HepG2 (cell line): Measurements from ENCODE around the gene NAE1. TPM values are rescaled to one million over a fixed set of nuclear protein-coding genes. Genes with fewer than 3 reads are reported as not detected.

Source experiments
- AGO1 ChIP-seq: fragments of 200-400 bp; formaldehyde crosslinking; IDR thresholded peaks from 2 replicates; pipeline ENCODE4 v1.6.1; 2017; ENCODE audit warnings: mild to moderate bottlenecking, low read depth, low read length, moderate library complexity; ENCODE audit not compliant: poor library complexity, severe bottlenecking
- ARNTL ChIP-seq: sonication (generic); formaldehyde crosslinking; IDR thresholded peaks from 2 replicates; pipeline ENCODE4 v1.4.0; 2020; ENCODE audit warnings: mild to moderate bottlenecking, missing genetic modification reagents
- BCLAF1 ChIP-seq: fragments of 450-650 bp; IDR thresholded peaks from 2 replicates; pipeline ENCODE4 v1.6.1; 2017; ENCODE audit warnings: mild to moderate bottlenecking
- E2F5 ChIP-seq: sonication (generic); formaldehyde crosslinking; conservative IDR thresholded peaks from 2 replicates; pipeline ENCODE4 v1.4.0; 2020; ENCODE audit warnings: missing genetic modification reagents
- GMEB2 ChIP-seq: IDR thresholded peaks from 2 replicates; pipeline ENCODE4 v1.6.1; 2016; ENCODE audit warnings: missing biosample characterization, missing genetic modification reagents, low read depth
- MZF1 ChIP-seq: sonication (generic); formaldehyde crosslinking; IDR thresholded peaks from 2 replicates; pipeline ENCODE4 v1.8.1; 2023; ENCODE audit warnings: mild to moderate bottlenecking, missing genetic modification reagents, borderline replicate concordance
- RAD51 ChIP-seq: fragments of 450-650 bp; IDR thresholded peaks from 2 replicates; pipeline ENCODE4 v1.6.1; 2016; ENCODE audit warnings: borderline replicate concordance
- REPIN1 ChIP-seq: sonication (generic); formaldehyde crosslinking; IDR thresholded peaks from 2 replicates; pipeline ENCODE4 v1.8.0; 2022; ENCODE audit warnings: missing genetic modification reagents, low read depth, mild to moderate bottlenecking, borderline replicate concordance
- TBX2 ChIP-seq: sonication (generic); formaldehyde crosslinking; IDR thresholded peaks from 2 replicates; pipeline ENCODE4 v1.5.0; 2020; ENCODE audit warnings: missing genetic modification reagents, mild to moderate bottlenecking, borderline replicate concordance
- TEAD2 ChIP-seq: sonication (generic); formaldehyde crosslinking; IDR thresholded peaks from 2 replicates; pipeline ENCODE4 v1.9.0; 2021; ENCODE audit warnings: missing genetic modification reagents
- ZBTB49 ChIP-seq: sonication (generic); formaldehyde crosslinking; IDR thresholded peaks from 2 replicates; pipeline ENCODE4 v1.4.0; 2020; ENCODE audit warnings: missing genetic modification reagents, borderline replicate concordance
- ZNF282 ChIP-seq: fragments of 450-650 bp; IDR thresholded peaks from 2 replicates; pipeline ENCODE4 v1.6.1; 2018; ENCODE audit not compliant: partially characterized antibody
- ZNF503 ChIP-seq: sonication (generic); formaldehyde crosslinking; IDR thresholded peaks from 2 replicates; pipeline ENCODE4 v1.4.0; 2020; ENCODE audit warnings: missing genetic modification reagents
- ZNF543 ChIP-seq: sonication (generic); formaldehyde crosslinking; IDR thresholded peaks from 2 replicates; pipeline ENCODE4 v1.4.0; 2020; ENCODE audit warnings: mild to moderate bottlenecking, missing genetic modification reagents
- ZNF557 ChIP-seq: sonication (generic); formaldehyde crosslinking; IDR thresholded peaks from 2 replicates; pipeline ENCODE4 v1.4.0; 2020; ENCODE audit warnings: missing genetic modification reagents
- ZNF713 ChIP-seq: sonication (generic); formaldehyde crosslinking; IDR thresholded peaks from 2 replicates; pipeline ENCODE4 v1.4.0; 2020; ENCODE audit warnings: mild to moderate bottlenecking, missing genetic modification reagents
- ZNF788 ChIP-seq: sonication (generic); formaldehyde crosslinking; IDR thresholded peaks from 2 replicates; pipeline ENCODE4 v1.5.0; 2020; ENCODE audit warnings: mild to moderate bottlenecking, missing genetic modification reagents, borderline replicate concordance
- ZNF83 ChIP-seq: sonication (generic); formaldehyde crosslinking; IDR thresholded peaks from 2 replicates; pipeline ENCODE4 v1.4.0; 2020; ENCODE audit warnings: missing genetic modification reagents, mild to moderate bottlenecking, borderline replicate concordance
- polyA plus RNA-seq, 8 experiments: library from polyadenylated mRNA; depleted of rRNA in 3 of 8; stranded (reverse) in 7 of 8; unstranded in 1 of 8; fragments of >200 nt; fragmentation: Illumina TruSeq in 4 of 8; extraction: Trizol in 4 of 8; gene quantifications; 2 replicates each; pipeline versions ENCODE4 v1.2.1 to v1.2.3, GENCODE V29; 2011 to 2016; ENCODE audit warnings: low read depth in 4 of 8, missing spikeins in 1 of 8, mixed read lengths in 1 of 8; ENCODE audit not compliant: insufficient read depth in 1 of 8
- total RNA-seq, 5 experiments: library from RNA; depleted of rRNA; stranded (reverse); fragments of >200 nt; fragmentation: Illumina TruSeq; extraction: Trizol; gene quantifications; 2 replicates each; pipeline ENCODE4 v1.2.3, GENCODE V29; 2016; ENCODE audit warnings: low read depth in 1 of 5

NAE1 gene
- total and polyA plus RNA-seq, 2 of the 13 experiments (the other 11 are each of a cell fraction or from before 2014, with no cell fraction given), result 95.7 to 206 TPM

GRCh38 chr16:66830422-66831404, at the start of gene NAE1 (continued):
- TF ChIP-seq ZNF503, result peak; percentile 95
- peak; percentile 55 for TF ChIP-seq AGO1
- TF ChIP-seq ZNF713 (CRISPR knock-in tag), result no peak
- TF ChIP-seq TBX2 (CRISPR knock-in tag), result peak; percentile 86
- peak; percentile 89 for TF ChIP-seq REPIN1 (CRISPR knock-in tag)
- TF ChIP-seq ZBTB49 (CRISPR knock-in tag), result no peak
- TF ChIP-seq BCLAF1, result no peak
- 0 out of 2 replicates have a peak, but pooled peaks have one; percentile 6 for TF ChIP-seq GMEB2
- no peak; the same call in 1 of the 2 replicates for TF ChIP-seq ZNF83 (CRISPR knock-in tag)
- TF ChIP-seq ZNF543 (CRISPR knock-in tag), result peak; percentile 84; the same call in 1 of the 2 replicates
- peak; percentile 79; the same call in 1 of the 2 replicates for TF ChIP-seq ZNF788 (CRISPR knock-in tag)
- TF ChIP-seq E2F5 (CRISPR knock-in tag), result peak; percentile 79
- peak; percentile 91 for TF ChIP-seq ZNF557 (CRISPR knock-in tag)
- TF ChIP-seq ARNTL (CRISPR knock-in tag), result peak; percentile 69
- TF ChIP-seq RAD51, result no peak
- no peak for TF ChIP-seq MZF1 (CRISPR knock-in tag)
- TF ChIP-seq TEAD2, result peak; percentile 66; the same call in 1 of the 2 replicates
- TF ChIP-seq ZNF282, result no peak
